GM12892 (cell line): ENCODE measurements around the gene MAEA.

ENCODE experiments used
- POLR2A ChIP-seq: IDR thresholded peaks from 2 replicates; pipeline ENCODE4 v1.6.1; 2011; ENCODE audit warnings: low read depth, low read length, control low read depth
- POLR2AphosphoS5 ChIP-seq: IDR thresholded peaks from 2 replicates; pipeline ENCODE4 v1.6.1; 2011; ENCODE audit warnings: low read depth, low read length, control low read depth

DNA sequence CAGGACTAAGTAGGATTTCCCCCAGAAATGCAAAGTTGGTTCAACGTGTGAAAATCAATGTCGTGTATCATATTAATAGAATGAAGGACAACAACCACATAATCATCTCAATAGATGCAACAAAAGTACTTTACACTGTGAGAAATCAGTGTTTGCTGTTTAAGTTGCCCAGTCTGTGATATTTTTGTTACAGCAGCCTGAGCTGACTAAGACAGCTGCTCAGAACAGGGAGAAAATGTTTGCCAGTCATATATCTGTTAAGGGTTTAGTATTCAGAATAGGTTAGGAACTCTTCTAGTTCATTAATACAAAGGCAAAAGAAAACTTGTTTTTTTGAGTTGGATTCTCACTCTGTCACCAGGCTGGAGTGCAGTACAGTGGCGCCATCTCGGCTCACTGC, 12.5 kb downstream of the MAEA start:
- TF ChIP-seq POLR2A: no peak
- TF ChIP-seq POLR2AphosphoS5: no peak
